CD4-positive, alpha-beta T cell (primary cell): ENCODE results near the gene CLDN20. TPM values are rescaled to one million over a fixed set of nuclear protein-coding genes. Genes with fewer than 3 reads are reported as not detected.

Experiments used
- ATAC-seq: fragments of 200-7000 bp; cut with Tn5 transposase; one replicate; pipeline ENCODE4 v1.10.0; 2022; ENCODE audit warnings: mild to moderate bottlenecking; ENCODE audit not compliant: poor library complexity
- CTCF ChIA-PET: fragments of 350-600 bp; sonication (Branson Sonifier 250); formaldehyde crosslinking; loops from one replicate; lab custom pipeline; 2021; ENCODE audit warnings: antibody characterized with exemption, inconsistent platforms; lab: Charles Lee
- POLR2A ChIA-PET: fragments of 350-600 bp; sonication (Branson Sonifier 250); formaldehyde crosslinking; loops from one replicate; lab custom pipeline; 2021; ENCODE audit warnings: antibody characterized with exemption, inconsistent platforms; lab: Charles Lee
- DNase-seq, 14 experiments: peaks; one replicate each; pipeline ENCODE4 v3.0.0-alpha.2; 2013 to 2020; ENCODE audit warnings: mixed read lengths in 2 of 14
- H3K27ac ChIP-seq, 2 donors: one replicate each; pipeline versions ENCODE4 v1.5.1 to v1.7.0; 2013; ENCODE audit warnings: low read length in 2 of 2, low read depth in 1 of 2, mild to moderate bottlenecking in 1 of 2
- H3K27me3 ChIP-seq, 2 experiments: 1 replicate in 1 of 2; 2 replicates in 1 of 2; pipeline versions ENCODE4 v1.6.1 to v1.7.0; 2013; ENCODE audit warnings: low read length in 2 of 2, control low read depth in 1 of 2, mild to moderate bottlenecking in 1 of 2, moderate library complexity in 1 of 2; ENCODE audit not compliant: insufficient read depth in 2 of 2, control insufficient read depth in 1 of 2
- H3K36me3 ChIP-seq: one replicate; pipeline ENCODE4 v1.6.1; 2013; ENCODE audit warnings: low read length, control low read depth; ENCODE audit not compliant: insufficient read depth
- H3K4me1 ChIP-seq: one replicate; pipeline ENCODE4 v1.6.1; 2013; ENCODE audit warnings: low read length, control low read depth; ENCODE audit not compliant: insufficient read depth
- H3K4me3 ChIP-seq: one replicate; pipeline ENCODE4 v1.5.1; 2013; ENCODE audit warnings: mild to moderate bottlenecking, low read length, moderate library complexity
- H3K9me3 ChIP-seq, 2 experiments: 1 replicate in 1 of 2; 2 replicates in 1 of 2; pipeline versions ENCODE4 v1.6.1 to v1.7.0; 2013; ENCODE audit warnings: low read length in 2 of 2, mild to moderate bottlenecking in 2 of 2, control low read depth in 1 of 2, moderate library complexity in 1 of 2; ENCODE audit not compliant: control insufficient read depth in 1 of 2, insufficient read depth in 1 of 2
- H3K27ac Mint-ChIP-seq: one replicate; pipeline ENCODE4 v1.8.0; 2020; ENCODE audit warnings: mixed read lengths
- H3K27me3 Mint-ChIP-seq: one replicate; pipeline ENCODE4 v1.8.0; 2021; ENCODE audit warnings: mixed read lengths
- H3K36me3 Mint-ChIP-seq: one replicate; pipeline ENCODE4 v1.8.0; 2021; ENCODE audit warnings: low read depth, mixed read lengths
- H3K4me1 Mint-ChIP-seq: one replicate; pipeline ENCODE4 v1.8.0; 2021; ENCODE audit warnings: low read depth, mixed read lengths
- H3K4me3 Mint-ChIP-seq: one replicate; pipeline ENCODE4 v1.8.0; 2020; ENCODE audit warnings: mild to moderate bottlenecking, mixed read lengths
- H3K9me3 Mint-ChIP-seq: one replicate; pipeline ENCODE4 v1.8.0; 2020; ENCODE audit warnings: mixed read lengths
- intact Hi-C, 2 experiments: fragments of 100-400 bp; cut with DNase I in 1 of 2; cut with micrococcal nuclease in 1 of 2; formaldehyde crosslinking; loops; one replicate each; pipeline versions ENCODE4 v1.15.1 to v1.9.0; 2023 to 2025; cut with DNase I, micrococcal nuclease
- total RNA-seq, 174 experiments: library from RNA in 2 of 174; stranded (reverse) in 2 of 174; gene quantifications; one replicate each; pipeline ENCODE4 v1.2.3 and lab custom pipeline; 2021 to 2026
- TF ChIP-seq, protein P1 (sequence below): fragments of 200-600 bp; IDR thresholded peaks from one replicate; pipeline ENCODE4 v1.8.0; 2022; ENCODE audit warnings: antibody characterized with exemption, mild to moderate bottlenecking

The CLDN20 gene
- total RNA-seq, 2 experiments from 2014 or later: not detected

DNA sequence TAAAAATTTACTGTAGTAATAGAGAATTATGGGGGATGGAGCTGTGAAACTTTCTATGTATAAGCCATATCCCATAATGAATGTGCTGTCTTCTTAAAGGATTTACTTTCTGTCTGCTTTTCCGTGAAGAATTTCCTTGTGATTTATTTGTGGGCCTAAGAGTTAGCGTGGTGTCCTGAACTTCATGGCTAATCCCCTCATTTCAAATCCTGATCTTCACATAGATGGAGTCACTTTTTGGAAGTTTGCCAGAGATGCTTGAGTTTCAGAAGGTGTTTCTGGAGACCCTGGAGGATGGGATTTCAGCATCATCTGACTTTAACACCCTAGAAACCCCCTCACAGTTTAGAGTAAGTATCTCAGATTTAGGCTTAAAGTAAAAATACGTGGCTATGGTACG lies 19.4 kb upstream of the CLDN20 start:
- no peaks in the 10 kb centered on the region for H3K9me3 Mint-ChIP-seq
- H3K4me3 ChIP-seq: no peak overlapping the region
- H3K9me3 ChIP-seq: no peaks in the 10 kb centered on the region
- POLR2A ChIA-PET: no interaction called here
- no peaks in the 10 kb centered on the region for H3K4me1 Mint-ChIP-seq
- no peak overlapping the region for H3K27ac Mint-ChIP-seq
- no peak for ATAC-seq
- DNase-seq: no peak
- no peak overlapping the region for H3K4me3 Mint-ChIP-seq
- CTCF ChIA-PET: no interaction called here
- H3K27me3 ChIP-seq: no peaks in the 10 kb centered on the region
- TF ChIP-seq, protein P1, sequence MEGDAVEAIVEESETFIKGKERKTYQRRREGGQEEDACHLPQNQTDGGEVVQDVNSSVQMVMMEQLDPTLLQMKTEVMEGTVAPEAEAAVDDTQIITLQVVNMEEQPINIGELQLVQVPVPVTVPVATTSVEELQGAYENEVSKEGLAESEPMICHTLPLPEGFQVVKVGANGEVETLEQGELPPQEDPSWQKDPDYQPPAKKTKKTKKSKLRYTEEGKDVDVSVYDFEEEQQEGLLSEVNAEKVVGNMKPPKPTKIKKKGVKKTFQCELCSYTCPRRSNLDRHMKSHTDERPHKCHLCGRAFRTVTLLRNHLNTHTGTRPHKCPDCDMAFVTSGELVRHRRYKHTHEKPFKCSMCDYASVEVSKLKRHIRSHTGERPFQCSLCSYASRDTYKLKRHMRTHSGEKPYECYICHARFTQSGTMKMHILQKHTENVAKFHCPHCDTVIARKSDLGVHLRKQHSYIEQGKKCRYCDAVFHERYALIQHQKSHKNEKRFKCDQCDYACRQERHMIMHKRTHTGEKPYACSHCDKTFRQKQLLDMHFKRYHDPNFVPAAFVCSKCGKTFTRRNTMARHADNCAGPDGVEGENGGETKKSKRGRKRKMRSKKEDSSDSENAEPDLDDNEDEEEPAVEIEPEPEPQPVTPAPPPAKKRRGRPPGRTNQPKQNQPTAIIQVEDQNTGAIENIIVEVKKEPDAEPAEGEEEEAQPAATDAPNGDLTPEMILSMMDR: no peak
- no peaks in the 10 kb centered on the region for H3K36me3 Mint-ChIP-seq
- intact Hi-C loops: no loop called here
- H3K27me3 Mint-ChIP-seq: no peaks in the 10 kb centered on the region
- H3K27ac ChIP-seq: no peak overlapping the region
- H3K4me1 ChIP-seq: no peaks in the 10 kb centered on the region
- H3K36me3 ChIP-seq: no peaks in the 10 kb centered on the region

DNA sequence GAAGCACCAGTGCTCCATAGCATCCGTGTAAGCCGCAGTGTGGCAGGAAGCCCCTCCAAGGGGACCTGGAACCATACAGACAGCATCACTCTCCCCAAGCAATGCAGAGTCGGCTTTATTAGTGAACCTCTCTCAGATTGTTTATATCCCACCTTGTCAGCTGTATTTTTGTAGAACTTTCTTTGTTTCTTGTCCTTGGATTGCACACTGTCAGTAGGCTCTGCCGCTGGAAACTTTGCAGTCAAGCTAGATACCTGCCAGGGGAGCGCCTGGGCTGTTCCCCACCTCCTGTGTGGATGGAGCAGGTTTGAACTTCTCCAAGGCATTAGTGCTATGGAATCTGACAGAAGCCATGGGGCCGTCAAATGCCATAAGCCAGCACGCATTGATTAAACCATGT lies 18.6 kb upstream of the CLDN20 start:
- ChIA-PET POLR2A (no interaction called here), CTCF (no interaction called here)
- Mint-ChIP-seq H3K4me3 (no peak overlapping the region), H3K9me3 (no peaks in the 10 kb centered on the region), H3K4me1 (no peaks in the 10 kb centered on the region), H3K36me3 (peaks cover 4% of the 10 kb centered on the region), H3K27me3 (no peaks in the 10 kb centered on the region), H3K27ac (no peak overlapping the region)
- no peaks in the 10 kb centered on the region for H3K9me3 ChIP-seq
- no peaks in the 10 kb centered on the region for H3K27me3 ChIP-seq
- DNase-seq (no peak), ATAC-seq (no peak)
- intact Hi-C loops: loop anchor here in 1 of 2 experiments (5.0 kb wide), 1 partner anchor 68 kb away; no protein-coding TSS in a partner anchor
- no peaks in the 10 kb centered on the region for H3K4me1 ChIP-seq
- H3K36me3 ChIP-seq: no peaks in the 10 kb centered on the region
- no peak overlapping the region for H3K27ac ChIP-seq
- TF ChIP-seq, protein P1: no peak
- no peak overlapping the region for H3K4me3 ChIP-seq

DNA sequence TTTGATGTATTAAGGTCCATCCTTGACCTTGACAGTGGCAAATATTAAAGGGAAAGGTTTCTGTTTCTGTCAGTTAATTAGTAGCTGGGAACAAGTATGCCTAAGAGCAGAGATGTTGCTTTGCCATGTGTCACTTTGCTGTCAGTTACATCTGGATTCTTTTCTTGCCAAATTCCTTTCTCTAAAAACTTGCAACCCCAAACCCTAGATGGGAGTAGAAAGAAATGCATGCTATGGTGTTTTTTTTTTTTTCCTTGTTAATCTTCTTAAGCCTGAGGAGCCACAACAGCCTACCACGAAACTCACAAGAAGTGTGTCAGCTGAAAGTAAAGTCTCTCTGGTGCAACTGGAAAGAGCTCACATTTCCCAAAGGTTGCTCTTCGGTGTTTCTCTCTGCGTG lies 18.0 kb upstream of the CLDN20 start:
- no peaks in the 10 kb centered on the region for H3K4me1 ChIP-seq
- CTCF ChIA-PET: no interaction called here
- POLR2A ChIA-PET: no interaction called here
- TF ChIP-seq, protein P1: no peak
- no peak overlapping the region for H3K27ac Mint-ChIP-seq
- H3K36me3 Mint-ChIP-seq: peaks cover 9% of the 10 kb centered on the region
- ATAC-seq (no peak), DNase-seq (no peak)
- no peaks in the 10 kb centered on the region for H3K9me3 ChIP-seq
- no peaks in the 10 kb centered on the region for H3K4me1 Mint-ChIP-seq
- H3K9me3 Mint-ChIP-seq: no peaks in the 10 kb centered on the region
- H3K27me3 ChIP-seq: no peaks in the 10 kb centered on the region
- H3K27ac ChIP-seq: no peak overlapping the region
- intact Hi-C loops: loop anchor here in 1 of 2 experiments (5.0 kb wide), 1 partner anchor 69 kb away; no protein-coding TSS in a partner anchor
- no peaks in the 10 kb centered on the region for H3K27me3 Mint-ChIP-seq
- H3K4me3 ChIP-seq: no peak overlapping the region
- H3K36me3 ChIP-seq: no peaks in the 10 kb centered on the region
- no peak overlapping the region for H3K4me3 Mint-ChIP-seq
